SJSA1 (cell line): ENCODE measurements around the gene RAP1GDS1. TPM values are rescaled to one million over a fixed set of nuclear protein-coding genes. Genes with fewer than 3 reads are reported as not detected.
"Not testable (repeated sequence)": the region's sequence is repeated elsewhere in the genome, so short reads cannot be mapped to it uniquely, and the experiment has no call there.

Experiments
- DNase-seq, 2 experiments: peaks; one replicate each; pipeline ENCODE4 v3.0.0-alpha.2; 2015 to 2020; ENCODE audit warnings: low spot score in 2 of 2, low read depth in 1 of 2
- H3K27ac ChIP-seq: fragments of 250-450 bp; sonication (Bioruptor Pico); 2 replicates; pipeline ENCODE4 v1.5.1; 2020; ENCODE audit warnings: mild to moderate bottlenecking, moderate library complexity
- H3K27me3 ChIP-seq: fragments of 250-450 bp; sonication (Bioruptor Pico); replicated peaks from 2 replicates; pipeline ENCODE4 v1.5.1; 2020; ENCODE audit warnings: mild to moderate bottlenecking, moderate library complexity
- H3K36me3 ChIP-seq: fragments of 250-450 bp; sonication (Bioruptor Pico); 2 replicates; pipeline ENCODE4 v1.5.1; 2020; ENCODE audit warnings: mild to moderate bottlenecking
- H3K4me1 ChIP-seq: fragments of 250-450 bp; sonication (Bioruptor Pico); replicated peaks from 2 replicates; pipeline ENCODE4 v1.6.1; 2021; ENCODE audit warnings: mild to moderate bottlenecking
- H3K4me3 ChIP-seq: fragments of 250-450 bp; sonication (Bioruptor Pico); 2 replicates; pipeline ENCODE4 v1.5.1; 2020; ENCODE audit warnings: mild to moderate bottlenecking
- H3K9me3 ChIP-seq: fragments of 250-450 bp; sonication (Bioruptor Pico); replicated peaks from 2 replicates; pipeline ENCODE4 v1.5.1; 2020; ENCODE audit warnings: mild to moderate bottlenecking
- total RNA-seq: library from RNA; depleted of rRNA; stranded (reverse); fragments of >200 nt; shearing (Covaris generic); gene quantifications from 2 replicates; pipeline ENCODE4 v1.2.3, GENCODE V29; 2014

RAP1GDS1 gene
- total RNA-seq, 1 experiment from 2014 or later = 59.9 TPM

- H3K4me3 ChIP-seq = peak overlapping the region; percentile 68
- peak; percentile 61 to 79 for DNase-seq
- H3K27me3 ChIP-seq = no peaks in the 10 kb centered on the region
- peaks cover 15% of the 10 kb centered on the region; the same call in 1 of the 2 replicates for H3K4me1 ChIP-seq
- no peaks in the 10 kb centered on the region for H3K9me3 ChIP-seq
- H3K36me3 ChIP-seq = 0 out of 2 replicates have a peak, but pooled peaks cover 3% of the 10 kb centered on the region
- peak overlapping the region; percentile 56 for H3K27ac ChIP-seq
These were observed 464 bp downstream of the RAP1GDS1 start for GRCh38 chr4:98261405-98262291.

- H3K4me3 ChIP-seq = peak overlapping the region; percentile 68
- no peak for DNase-seq
- peak overlapping the region; percentile 56; the same call in 1 of the 2 replicates for H3K27ac ChIP-seq
- no peaks in the 10 kb centered on the region for H3K9me3 ChIP-seq
- no peaks in the 10 kb centered on the region for H3K27me3 ChIP-seq
- 0 out of 2 replicates have a peak, but pooled peaks cover 3% of the 10 kb centered on the region for H3K36me3 ChIP-seq
- H3K4me1 ChIP-seq = peaks cover 15% of the 10 kb centered on the region; the same call in 1 of the 2 replicates
These were observed 1.2 kb downstream of the RAP1GDS1 start for GRCh38 chr4:98262431-98262830.

- DNase-seq = no peak
- H3K27me3 ChIP-seq = no peaks in the 10 kb centered on the region
- no peak overlapping the region for H3K4me3 ChIP-seq
These were observed 6.3 kb downstream of the RAP1GDS1 start for GRCh38 chr4:98267498-98267897.

GRCh38 chr4:98275145-98275544, 14.0 kb downstream of the RAP1GDS1 start:
- no peaks in the 10 kb centered on the region for H3K27me3 ChIP-seq
- no peak overlapping the region for H3K4me3 ChIP-seq
- H3K4me1 ChIP-seq = no peaks in the 10 kb centered on the region
- DNase-seq = no peak
- H3K27ac ChIP-seq = no peak overlapping the region
- H3K9me3 ChIP-seq = no peaks in the 10 kb centered on the region
- peaks cover 7% of the 10 kb centered on the region for H3K36me3 ChIP-seq

More at GRCh38 chr4:98267498-98267897, 6.3 kb downstream of the RAP1GDS1 start:
- Histone ChIP-seq H3K9me3 (no peaks in the 10 kb centered on the region), H3K4me1 (0 out of 2 replicates have a peak, but pooled peaks cover 6% of the 10 kb centered on the region), H3K36me3 (peaks cover 7% of the 10 kb centered on the region), H3K27ac (no peak overlapping the region)

GRCh38 chr4:98283219-98284189, 22.3 kb downstream of the RAP1GDS1 start:
- no peak for DNase-seq
- Histone ChIP-seq H3K4me1 (no peaks in the 10 kb centered on the region), H3K9me3 (no peaks in the 10 kb centered on the region), H3K4me3 (no peak overlapping the region), H3K27ac (no peak overlapping the region), H3K27me3 (no peaks in the 10 kb centered on the region), H3K36me3 (no peaks in the 10 kb centered on the region)

- no peak overlapping the region for H3K4me3 ChIP-seq
- no peak for DNase-seq
- no peak overlapping the region for H3K27ac ChIP-seq
- no peaks in the 10 kb centered on the region for H3K27me3 ChIP-seq
- H3K36me3 ChIP-seq = no peaks in the 10 kb centered on the region
- no peaks in the 10 kb centered on the region for H3K4me1 ChIP-seq
- H3K9me3 ChIP-seq = no peaks in the 10 kb centered on the region
These were observed 23.5 kb downstream of the RAP1GDS1 start for GRCh38 chr4:98284640-98285046.

- Histone ChIP-seq H3K4me1 (no peaks in the 10 kb centered on the region), H3K27ac (no peak overlapping the region), H3K27me3 (no peaks in the 10 kb centered on the region), H3K4me3 (no peak overlapping the region), H3K36me3 (no peaks in the 10 kb centered on the region), H3K9me3 (no peaks in the 10 kb centered on the region)
- no peak for DNase-seq
These were observed 24.5 kb downstream of the RAP1GDS1 start for GRCh38 chr4:98285676-98286075.

- Histone ChIP-seq H3K27ac (no peak overlapping the region), H3K4me1 (no peaks in the 10 kb centered on the region), H3K4me3 (no peak overlapping the region), H3K36me3 (no peaks in the 10 kb centered on the region), H3K9me3 (no peaks in the 10 kb centered on the region), H3K27me3 (no peaks in the 10 kb centered on the region)
- no peak for DNase-seq
These were observed 26.1 kb downstream of the RAP1GDS1 start for GRCh38 chr4:98287328-98287727.

GRCh38 chr4:98288671-98289070, 27.5 kb downstream of the RAP1GDS1 start:
- not testable (repeated sequence) for H3K27me3 ChIP-seq, H3K4me1 ChIP-seq

GRCh38 chr4:98289375-98289774, 28.2 kb downstream of the RAP1GDS1 start:
- Histone ChIP-seq H3K27me3 (no peaks in the 10 kb centered on the region), H3K36me3 (no peaks in the 10 kb centered on the region), H3K4me1 (no peaks in the 10 kb centered on the region; the same call in 1 of the 2 replicates), H3K27ac (no peak overlapping the region), H3K9me3 (no peaks in the 10 kb centered on the region), H3K4me3 (no peak overlapping the region)
- DNase-seq = no peak

More at GRCh38 chr4:98288671-98289070, 27.5 kb downstream of the RAP1GDS1 start:
- not testable (repeated sequence) for DNase-seq, H3K27ac ChIP-seq, H3K36me3 ChIP-seq, H3K9me3 ChIP-seq, H3K4me3 ChIP-seq

- no peak for DNase-seq
- H3K27ac ChIP-seq = no peak overlapping the region
These were observed 29.3 kb downstream of the RAP1GDS1 start for GRCh38 chr4:98290511-98290910.

GRCh38 chr4:98293104-98293887, 32.1 kb downstream of the RAP1GDS1 start:
- H3K9me3 ChIP-seq = no peaks in the 10 kb centered on the region
- no peak for DNase-seq
- no peaks in the 10 kb centered on the region for H3K27me3 ChIP-seq
- H3K36me3 ChIP-seq = peaks cover 8% of the 10 kb centered on the region; the same call in 1 of the 2 replicates
- no peaks in the 10 kb centered on the region; the same call in 1 of the 2 replicates for H3K4me1 ChIP-seq
- no peak overlapping the region for H3K4me3 ChIP-seq
- no peak overlapping the region for H3K27ac ChIP-seq

More at GRCh38 chr4:98290511-98290910, 29.3 kb downstream of the RAP1GDS1 start:
- no peaks in the 10 kb centered on the region; the same call in 1 of the 2 replicates for H3K4me1 ChIP-seq
- no peaks in the 10 kb centered on the region for H3K36me3 ChIP-seq
- H3K27me3 ChIP-seq = no peaks in the 10 kb centered on the region
- no peak overlapping the region for H3K4me3 ChIP-seq
- no peaks in the 10 kb centered on the region for H3K9me3 ChIP-seq

- Histone ChIP-seq H3K9me3 (no peaks in the 10 kb centered on the region; the same call in 1 of the 2 replicates), H3K27ac (no peak overlapping the region), H3K4me1 (no peaks in the 10 kb centered on the region; the same call in 1 of the 2 replicates), H3K36me3 (peaks cover 14% of the 10 kb centered on the region), H3K27me3 (no peaks in the 10 kb centered on the region), H3K4me3 (no peak overlapping the region)
- no peak for DNase-seq
These were observed 36.8 kb downstream of the RAP1GDS1 start for GRCh38 chr4:98298022-98298421.
